ENCODE results near the gene CRTC3.

- TF ChIP-seq ARNT (IDR thresholded peaks at IDR 0.05) (no peak), SP1 (IDR thresholded peaks at IDR 0.05) (no peak)
Observed at GRCh38 chr15:90512276-90512675, 17.4 kb upstream of the CRTC3 start.
